PC-9 (cell line): ENCODE measurements around the gene SLC6A18.

Source experiments
- EZH2 ChIP-seq: fragments of 200-600 bp; sonication (generic); IDR thresholded peaks from 2 replicates; pipeline ENCODE4 v1.8.0; 2017; ENCODE audit warnings: antibody characterized with exemption, low read depth
- TF ChIP-seq, protein P1 (sequence below): fragments of 200-600 bp; sonication (generic); conservative IDR thresholded peaks from 2 replicates; pipeline ENCODE4 v1.6.1; 2017; ENCODE audit warnings: mixed run types, antibody characterized with exemption, mild to moderate bottlenecking, moderate library complexity

DNA sequence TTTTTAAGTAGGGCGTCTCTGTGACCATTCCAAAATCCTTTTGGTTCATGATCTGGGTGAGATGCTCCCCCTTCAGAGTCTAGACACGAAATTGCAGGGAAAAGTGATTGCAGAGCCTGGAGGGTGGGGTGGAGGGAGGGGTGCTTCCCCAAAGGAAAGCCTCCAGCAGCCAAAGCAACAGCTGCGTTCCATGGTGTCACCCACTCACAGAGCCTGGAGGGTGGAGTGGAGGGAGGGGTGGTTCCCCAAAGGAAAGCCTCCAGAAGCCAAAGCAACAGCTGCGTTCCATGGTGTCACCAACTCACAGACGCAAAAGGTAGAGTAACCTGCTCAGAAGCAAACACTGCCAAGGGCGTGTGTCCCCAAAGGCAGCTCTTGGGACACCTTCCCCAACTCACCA, 22.6 kb downstream of the SLC6A18 start:
- no peak for TF ChIP-seq EZH2
- TF ChIP-seq, protein P1, sequence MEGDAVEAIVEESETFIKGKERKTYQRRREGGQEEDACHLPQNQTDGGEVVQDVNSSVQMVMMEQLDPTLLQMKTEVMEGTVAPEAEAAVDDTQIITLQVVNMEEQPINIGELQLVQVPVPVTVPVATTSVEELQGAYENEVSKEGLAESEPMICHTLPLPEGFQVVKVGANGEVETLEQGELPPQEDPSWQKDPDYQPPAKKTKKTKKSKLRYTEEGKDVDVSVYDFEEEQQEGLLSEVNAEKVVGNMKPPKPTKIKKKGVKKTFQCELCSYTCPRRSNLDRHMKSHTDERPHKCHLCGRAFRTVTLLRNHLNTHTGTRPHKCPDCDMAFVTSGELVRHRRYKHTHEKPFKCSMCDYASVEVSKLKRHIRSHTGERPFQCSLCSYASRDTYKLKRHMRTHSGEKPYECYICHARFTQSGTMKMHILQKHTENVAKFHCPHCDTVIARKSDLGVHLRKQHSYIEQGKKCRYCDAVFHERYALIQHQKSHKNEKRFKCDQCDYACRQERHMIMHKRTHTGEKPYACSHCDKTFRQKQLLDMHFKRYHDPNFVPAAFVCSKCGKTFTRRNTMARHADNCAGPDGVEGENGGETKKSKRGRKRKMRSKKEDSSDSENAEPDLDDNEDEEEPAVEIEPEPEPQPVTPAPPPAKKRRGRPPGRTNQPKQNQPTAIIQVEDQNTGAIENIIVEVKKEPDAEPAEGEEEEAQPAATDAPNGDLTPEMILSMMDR, result no peak
